Astrocyte (in vitro differentiated cells and primary cell): ENCODE results near the gene NEB.

Experiments
- EZH2 ChIP-seq: IDR thresholded peaks from 2 replicates; pipeline ENCODE4 v1.6.1; 2012; ENCODE audit warnings: mild to moderate bottlenecking, low read length, inconsistent platforms; ENCODE audit not compliant: insufficient read depth
- TF ChIP-seq, protein P1 (sequence below): IDR thresholded peaks from 2 replicates; pipeline ENCODE4 v1.5.1; 2011; ENCODE audit warnings: low read depth, mild to moderate bottlenecking, inconsistent platforms, low read length, moderate library complexity; ENCODE audit not compliant: insufficient read depth

DNA sequence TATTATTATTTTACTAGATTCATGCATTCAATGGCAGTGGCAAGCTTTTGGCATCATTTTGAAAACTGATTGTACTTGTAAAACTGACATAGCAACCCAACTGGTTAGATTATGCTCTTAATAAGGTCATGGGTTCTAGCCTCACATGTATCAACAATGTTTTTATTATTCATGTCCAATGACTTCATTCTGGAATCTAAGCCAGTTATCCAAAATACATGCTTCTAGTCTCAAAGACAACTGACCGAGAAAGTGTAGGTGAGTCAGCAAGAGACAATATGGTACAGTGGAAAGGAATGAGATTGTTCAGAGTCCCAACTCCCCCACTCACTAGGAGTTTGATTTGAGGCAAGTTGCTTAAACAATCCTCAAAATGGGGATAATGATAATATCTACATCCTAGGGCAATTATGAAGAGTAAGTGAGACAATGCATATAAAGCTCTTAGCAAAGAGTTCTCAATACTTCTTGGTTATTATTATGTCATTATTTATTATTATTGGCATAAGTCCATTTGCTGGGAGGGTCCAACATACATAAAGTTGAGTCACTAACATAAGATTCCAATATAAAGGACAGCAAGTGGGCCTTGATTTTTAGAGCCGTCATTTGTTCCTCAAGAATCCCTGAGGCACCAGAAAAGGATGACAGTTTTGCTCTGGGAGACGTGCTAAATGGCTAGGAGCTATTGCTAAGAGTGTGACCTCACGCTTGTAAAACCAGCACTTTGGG is 99.4 kb downstream of the NEB start:
- TF ChIP-seq, protein P1, sequence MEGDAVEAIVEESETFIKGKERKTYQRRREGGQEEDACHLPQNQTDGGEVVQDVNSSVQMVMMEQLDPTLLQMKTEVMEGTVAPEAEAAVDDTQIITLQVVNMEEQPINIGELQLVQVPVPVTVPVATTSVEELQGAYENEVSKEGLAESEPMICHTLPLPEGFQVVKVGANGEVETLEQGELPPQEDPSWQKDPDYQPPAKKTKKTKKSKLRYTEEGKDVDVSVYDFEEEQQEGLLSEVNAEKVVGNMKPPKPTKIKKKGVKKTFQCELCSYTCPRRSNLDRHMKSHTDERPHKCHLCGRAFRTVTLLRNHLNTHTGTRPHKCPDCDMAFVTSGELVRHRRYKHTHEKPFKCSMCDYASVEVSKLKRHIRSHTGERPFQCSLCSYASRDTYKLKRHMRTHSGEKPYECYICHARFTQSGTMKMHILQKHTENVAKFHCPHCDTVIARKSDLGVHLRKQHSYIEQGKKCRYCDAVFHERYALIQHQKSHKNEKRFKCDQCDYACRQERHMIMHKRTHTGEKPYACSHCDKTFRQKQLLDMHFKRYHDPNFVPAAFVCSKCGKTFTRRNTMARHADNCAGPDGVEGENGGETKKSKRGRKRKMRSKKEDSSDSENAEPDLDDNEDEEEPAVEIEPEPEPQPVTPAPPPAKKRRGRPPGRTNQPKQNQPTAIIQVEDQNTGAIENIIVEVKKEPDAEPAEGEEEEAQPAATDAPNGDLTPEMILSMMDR, result no peak
- TF ChIP-seq EZH2, result no peak
